OCI-LY7 (cell line): ENCODE data around the gene IL17REL. TPM values are rescaled to one million over a fixed set of nuclear protein-coding genes. Genes with fewer than 3 reads are reported as not detected.

Experiments
- BruUV-seq: library from RNA; stranded (reverse); fragments of 400-500 nt; replicated peaks from 2 replicates; lab custom pipeline; 2021; lab: Mats Ljungman, UMichigan
- CTCF ChIA-PET: fragments of 300-600 bp; sonication (Branson Sonifier 250); formaldehyde crosslinking; loops from one replicate; lab custom pipeline; 2022; ENCODE audit warnings: antibody characterized with exemption; ENCODE audit not compliant: unreplicated experiment; lab: Charles Lee
- POLR2A ChIA-PET: fragments of 300-600 bp; sonication (Branson Sonifier 250); formaldehyde crosslinking; loops from one replicate; lab custom pipeline; 2022; ENCODE audit warnings: antibody characterized with exemption; lab: Charles Lee
- DNase-seq: peaks from one replicate; pipeline ENCODE4 v3.0.0-alpha.2; 2015; ENCODE audit warnings: low spot score
- H2AFZ ChIP-seq: fragments of 200-600 bp; sonication (generic), shearing (Covaris generic); 2 replicates; pipeline ENCODE4 v1.6.1; 2014; ENCODE audit warnings: mild to moderate bottlenecking, antibody characterized with exemption, low read length, moderate library complexity
- H3K27ac ChIP-seq: fragments of 200-600 bp; sonication (generic); 2 replicates; pipeline ENCODE4 v1.5.1; 2014; ENCODE audit warnings: mixed run types, low read depth, mild to moderate bottlenecking, moderate library complexity, low read length, inconsistent platforms; ENCODE audit not compliant: poor library complexity, severe bottlenecking
- H3K36me3 ChIP-seq: fragments of 200-600 bp; sonication (generic); 2 replicates; pipeline ENCODE4 v1.6.1; 2014; ENCODE audit warnings: mild to moderate bottlenecking, antibody characterized with exemption, low read length, moderate library complexity, mixed read lengths; ENCODE audit not compliant: insufficient read depth
- H3K4me1 ChIP-seq: fragments of 200-600 bp; sonication (generic); 2 replicates; pipeline ENCODE4 v1.5.1; 2014; ENCODE audit warnings: mild to moderate bottlenecking, low read length; ENCODE audit not compliant: insufficient read depth, poor library complexity, severe bottlenecking
- H3K4me2 ChIP-seq: fragments of 200-600 bp; sonication (generic); 2 replicates; pipeline ENCODE4 v1.6.1; 2014; ENCODE audit warnings: mild to moderate bottlenecking, low read length
- H3K4me3 ChIP-seq: fragments of 200-600 bp; sonication (generic); 2 replicates; pipeline ENCODE4 v1.5.1; 2014; ENCODE audit warnings: mild to moderate bottlenecking, low read depth, low read length; ENCODE audit not compliant: poor library complexity, severe bottlenecking
- H3K79me2 ChIP-seq: fragments of 200-600 bp; sonication (generic); 2 replicates; pipeline ENCODE4 v1.6.1; 2016; ENCODE audit warnings: low read depth, mild to moderate bottlenecking, low read length, moderate library complexity, mixed read lengths; ENCODE audit not compliant: insufficient read depth
- H3K9me2 ChIP-seq: fragments of 200-600 bp; sonication (generic); 2 replicates; pipeline ENCODE4 v1.6.1; 2016; ENCODE audit warnings: mild to moderate bottlenecking, low read length, mixed read lengths; ENCODE audit not compliant: insufficient read depth
- H3K9me3 ChIP-seq: fragments of 200-600 bp; sonication (generic); 2 replicates; pipeline ENCODE4 v1.6.1; 2014; ENCODE audit warnings: mild to moderate bottlenecking, mixed run types, low read length, mixed read lengths
- H4K20me1 ChIP-seq: fragments of 200-600 bp; sonication (generic); 2 replicates; pipeline ENCODE4 v1.6.1; 2014; ENCODE audit warnings: mild to moderate bottlenecking, antibody characterized with exemption, low read length, moderate library complexity, mixed read lengths; ENCODE audit not compliant: insufficient read depth
- EZH2phosphoT487 ChIP-seq: fragments of 200-600 bp; sonication (generic); IDR thresholded peaks from 2 replicates; pipeline ENCODE4 v1.6.1; 2018; ENCODE audit warnings: low read depth, borderline replicate concordance, mild to moderate bottlenecking, mixed run types, antibody characterized with exemption, low read length, moderate library complexity, mixed read lengths
- intact Hi-C: fragments of 100-400 bp; cut with micrococcal nuclease; formaldehyde crosslinking; loops from one replicate; pipeline ENCODE4 v1.10.0; 2022; ENCODE audit not compliant: unreplicated experiment
- total RNA-seq, 2 experiments: library from RNA; depleted of rRNA in 1 of 2; stranded (reverse); fragments of >200 nt in 1 of 2; shearing (Covaris generic) in 1 of 2; gene quantifications; 2 replicates each; pipeline ENCODE4 v1.2.3, GENCODE V29; 2014 to 2022
- TF ChIP-seq, protein P1 (sequence below): fragments of 200-600 bp; sonication (generic); conservative IDR thresholded peaks from 2 replicates; pipeline ENCODE4 v1.5.1; 2014; ENCODE audit warnings: mild to moderate bottlenecking, antibody characterized with exemption, low read length, moderate library complexity, mixed read lengths

Gene IL17REL
- total RNA-seq, 2 experiments from 2014 or later = 0.03 TPM; not detected in 1

DNA sequence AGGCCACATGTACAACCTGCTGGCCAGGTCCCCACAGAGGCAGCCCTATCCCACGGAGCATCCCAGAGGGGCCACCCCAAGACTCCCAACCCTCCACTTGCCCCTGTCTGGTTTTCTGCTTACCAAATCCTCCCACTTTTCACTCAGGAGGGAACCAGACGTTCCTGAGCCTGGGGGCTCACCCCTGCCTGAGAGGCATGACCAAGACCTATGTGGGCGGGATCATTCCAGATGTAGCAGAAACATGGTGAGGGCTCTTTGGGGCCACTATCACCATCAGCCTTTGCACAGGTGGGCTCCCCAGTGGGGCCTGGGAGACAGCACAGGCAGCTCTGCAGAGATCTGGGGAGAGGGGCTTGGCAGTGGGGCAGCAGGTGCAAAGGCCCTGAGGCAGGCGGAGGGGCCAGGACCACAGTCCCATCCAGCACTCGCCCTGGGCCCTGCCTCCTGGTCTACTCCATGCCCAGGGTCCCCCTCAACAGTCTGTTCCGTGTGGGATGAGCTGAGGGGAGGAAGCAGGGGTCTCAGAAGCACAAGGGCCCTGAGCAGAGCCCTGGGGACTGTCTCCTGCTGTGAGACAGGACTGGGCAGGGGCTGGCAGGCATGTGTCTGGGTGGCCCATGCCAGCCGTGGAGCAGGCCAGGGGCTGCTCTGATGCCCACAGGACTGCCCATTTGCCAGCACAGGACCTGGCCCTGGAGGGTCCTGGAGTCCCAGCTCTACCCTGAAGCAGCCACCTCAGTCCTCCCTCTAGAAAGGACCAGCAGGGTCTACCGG lies 42.6 kb downstream of the IL17REL start:
- no TSS peak for BruUV-seq
- Histone ChIP-seq H2AFZ (no peak overlapping the region), H3K4me3 (no peak overlapping the region), H3K79me2 (no peaks in the 10 kb centered on the region), H4K20me1 (0 out of 2 replicates have a peak, but pooled peaks cover 4% of the 10 kb centered on the region), H3K27ac (no peak overlapping the region), H3K9me2 (no peaks in the 10 kb centered on the region), H3K4me1 (peaks cover 37% of the 10 kb centered on the region), H3K9me3 (no peaks in the 10 kb centered on the region; the same call in 1 of the 2 replicates), H3K4me2 (0 out of 2 replicates have a peak overlapping the region, but pooled peaks have one; percentile 61), H3K36me3 (peaks cover 6% of the 10 kb centered on the region; the same call in 1 of the 2 replicates)
- DNase-seq = no peak
- POLR2A ChIA-PET = no interaction called here
- CTCF ChIA-PET = no interaction called here
- TF ChIP-seq, protein P1, sequence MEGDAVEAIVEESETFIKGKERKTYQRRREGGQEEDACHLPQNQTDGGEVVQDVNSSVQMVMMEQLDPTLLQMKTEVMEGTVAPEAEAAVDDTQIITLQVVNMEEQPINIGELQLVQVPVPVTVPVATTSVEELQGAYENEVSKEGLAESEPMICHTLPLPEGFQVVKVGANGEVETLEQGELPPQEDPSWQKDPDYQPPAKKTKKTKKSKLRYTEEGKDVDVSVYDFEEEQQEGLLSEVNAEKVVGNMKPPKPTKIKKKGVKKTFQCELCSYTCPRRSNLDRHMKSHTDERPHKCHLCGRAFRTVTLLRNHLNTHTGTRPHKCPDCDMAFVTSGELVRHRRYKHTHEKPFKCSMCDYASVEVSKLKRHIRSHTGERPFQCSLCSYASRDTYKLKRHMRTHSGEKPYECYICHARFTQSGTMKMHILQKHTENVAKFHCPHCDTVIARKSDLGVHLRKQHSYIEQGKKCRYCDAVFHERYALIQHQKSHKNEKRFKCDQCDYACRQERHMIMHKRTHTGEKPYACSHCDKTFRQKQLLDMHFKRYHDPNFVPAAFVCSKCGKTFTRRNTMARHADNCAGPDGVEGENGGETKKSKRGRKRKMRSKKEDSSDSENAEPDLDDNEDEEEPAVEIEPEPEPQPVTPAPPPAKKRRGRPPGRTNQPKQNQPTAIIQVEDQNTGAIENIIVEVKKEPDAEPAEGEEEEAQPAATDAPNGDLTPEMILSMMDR = no peak
- no peak for TF ChIP-seq EZH2phosphoT487
- intact Hi-C loops = no loop called here

DNA sequence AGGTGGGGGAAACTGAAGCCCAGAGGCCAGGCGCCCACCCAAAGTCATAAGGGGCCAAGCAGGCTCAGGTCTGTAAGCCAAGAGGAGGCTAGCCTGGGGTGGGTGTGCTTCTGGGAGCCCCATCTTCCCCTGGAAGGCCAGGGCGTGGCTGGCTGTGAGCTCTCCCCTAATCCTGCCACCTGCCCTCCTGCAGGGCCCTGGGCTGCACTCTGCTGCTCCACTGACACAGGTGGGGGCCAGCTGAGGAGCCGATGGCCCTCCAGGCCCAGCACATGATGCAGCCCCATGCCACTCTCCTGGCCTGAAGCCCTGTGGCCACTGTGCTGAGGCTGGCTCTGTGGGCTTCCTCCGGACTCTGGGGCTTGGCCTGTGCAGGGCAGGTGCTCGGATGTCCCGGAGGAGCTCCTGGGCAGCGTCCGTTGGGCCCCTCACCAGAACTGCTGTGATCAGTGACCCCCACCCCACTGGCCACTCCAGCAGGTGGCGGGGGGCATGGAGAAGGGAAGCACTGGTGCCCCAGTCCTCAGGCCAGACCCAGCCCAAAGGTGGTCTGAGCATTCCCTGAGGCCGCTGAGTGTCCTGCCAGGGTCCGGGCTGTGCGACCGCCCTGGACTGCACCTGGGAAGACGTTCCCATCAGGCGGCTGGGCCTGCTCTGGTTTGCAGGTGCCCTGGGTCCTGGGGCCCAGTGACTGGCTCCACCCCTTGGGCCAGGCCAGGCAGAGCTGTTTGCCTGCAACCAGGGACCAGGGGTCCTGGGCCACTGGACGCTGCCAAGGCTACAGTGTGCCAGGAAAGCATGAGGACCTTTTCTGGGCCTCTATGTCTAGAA lies 43.5 kb downstream of the IL17REL start:
- H3K36me3 ChIP-seq = peaks cover 15% of the 10 kb centered on the region
- no peak for DNase-seq
- CTCF ChIA-PET = no interaction called here
- H3K4me3 ChIP-seq = no peak overlapping the region
- BruUV-seq = no TSS peak
- no peaks in the 10 kb centered on the region for H3K9me2 ChIP-seq
- no peaks in the 10 kb centered on the region; the same call in 1 of the 2 replicates for H3K9me3 ChIP-seq
- intact Hi-C loops = no loop called here
- peaks cover 42% of the 10 kb centered on the region for H3K4me1 ChIP-seq
- H3K27ac ChIP-seq = no peak overlapping the region
- TF ChIP-seq, protein P1 = no peak
- TF ChIP-seq EZH2phosphoT487 = no peak
- H2AFZ ChIP-seq = no peak overlapping the region
- POLR2A ChIA-PET = no interaction called here
- H3K79me2 ChIP-seq = peaks cover under 1% of the 10 kb centered on the region; the same call in 1 of the 2 replicates
- 0 out of 2 replicates have a peak, but pooled peaks cover 4% of the 10 kb centered on the region for H4K20me1 ChIP-seq
- no peak overlapping the region for H3K4me2 ChIP-seq
